ENCODE data around the gene PEG3. TPM values are rescaled to one million over a fixed set of nuclear protein-coding genes. Genes with fewer than 3 reads are reported as not detected.

The PEG3 gene
- total RNA-seq, 1 experiment from 2014 or later, result not detected

DNA sequence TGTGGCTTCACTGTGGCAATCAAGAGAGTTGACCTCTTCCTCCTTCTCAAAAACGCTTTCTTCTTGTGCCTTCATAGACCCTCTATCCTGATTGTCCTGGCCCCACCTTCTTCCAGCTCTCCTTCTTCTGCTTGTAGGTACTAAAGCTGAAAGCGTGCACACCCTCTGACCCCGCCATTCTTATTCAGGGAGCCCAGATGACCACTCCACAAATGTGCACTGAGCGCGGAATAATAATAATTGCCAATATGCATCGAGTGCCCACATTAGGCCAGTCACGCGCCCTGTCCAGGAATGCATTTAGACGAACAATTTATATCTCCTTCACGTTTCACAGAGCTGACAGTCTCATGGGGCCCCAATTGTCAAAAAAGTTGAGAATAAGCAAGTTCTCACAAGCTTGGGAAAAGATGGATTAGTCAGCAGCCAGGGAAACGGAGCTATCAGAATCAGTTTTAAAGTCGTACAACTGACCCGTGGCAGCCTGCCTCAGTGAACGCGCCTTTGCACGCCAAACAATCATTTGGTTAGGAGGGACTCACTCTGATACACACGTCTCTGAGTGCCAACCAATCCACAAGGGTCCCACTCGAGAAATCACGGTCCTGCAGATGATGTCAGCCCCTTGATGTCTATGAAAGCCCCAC is 36.7 kb upstream of the PEG3 start:
- Mint-ChIP-seq H3K9me3 (ENCODE audit: unreplicated experiment) (peaks cover 39% of the 10 kb centered on the region), H3K27me3 (ENCODE audit: insufficient read depth, unreplicated experiment) (no peaks in the 10 kb centered on the region), H3K27ac (ENCODE audit: low read depth, unreplicated experiment) (no peak overlapping the region), H3K4me1 (ENCODE audit: insufficient read depth, unreplicated experiment) (no peaks in the 10 kb centered on the region), H3K36me3 (ENCODE audit: insufficient read depth, unreplicated experiment) (no peaks in the 10 kb centered on the region), H3K4me3 (ENCODE audit: unreplicated experiment) (no peak overlapping the region)
- intact Hi-C loops (cut with micrococcal nuclease), result no loop called here
- DNase-seq (ENCODE audit: unreplicated experiment), result no peak
- CTCF ChIA-PET, result no interaction called here
- POLR2A ChIA-PET, result no interaction called here
- no peak for TF ChIP-seq CTCF (IDR thresholded peaks at IDR 0.05; ENCODE audit: unreplicated experiment)
- BruUV-seq (replicated peaks), result no TSS peak

DNA sequence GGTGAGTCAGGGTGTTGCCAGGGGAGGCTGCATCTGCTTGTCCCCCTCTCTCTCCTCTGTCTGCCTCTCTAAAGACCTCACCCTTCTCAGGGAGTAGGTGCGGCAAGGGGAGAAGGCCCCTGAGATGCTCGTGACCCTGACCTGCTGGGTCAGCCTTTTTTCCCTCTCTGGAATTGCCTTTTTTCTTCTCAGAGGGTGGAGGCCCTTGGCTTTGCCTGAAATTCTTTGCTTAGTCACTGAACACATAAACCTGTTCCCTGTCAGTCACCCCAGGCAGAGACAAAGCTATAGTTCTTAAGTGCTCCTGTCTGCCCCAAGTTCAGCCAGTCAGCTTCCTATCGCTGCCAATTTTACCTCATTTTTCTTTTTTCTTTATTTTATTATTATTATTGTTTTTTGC is 35.2 kb upstream of the PEG3 start:
- ChIA-PET CTCF (interaction anchor here (0.6 kb wide), 1 partner anchor 136 kb away, joined by 3 read pairs; no protein-coding TSS in a partner anchor), POLR2A (no interaction called here)
- intact Hi-C loops (cut with micrococcal nuclease), result no loop called here
- no peaks in the 10 kb centered on the region for H3K4me1 Mint-ChIP-seq (ENCODE audit: insufficient read depth, unreplicated experiment)
- DNase-seq (ENCODE audit: unreplicated experiment), result no peak
- no peak for TF ChIP-seq CTCF (IDR thresholded peaks at IDR 0.05; ENCODE audit: unreplicated experiment)
- no peak overlapping the region for H3K27ac Mint-ChIP-seq (ENCODE audit: low read depth, unreplicated experiment)
- no peaks in the 10 kb centered on the region for H3K36me3 Mint-ChIP-seq (ENCODE audit: insufficient read depth, unreplicated experiment)
- H3K4me3 Mint-ChIP-seq (ENCODE audit: unreplicated experiment), result no peak overlapping the region
- H3K27me3 Mint-ChIP-seq (ENCODE audit: insufficient read depth, unreplicated experiment), result no peaks in the 10 kb centered on the region
- peaks cover 38% of the 10 kb centered on the region for H3K9me3 Mint-ChIP-seq (ENCODE audit: unreplicated experiment)
- no TSS peak for BruUV-seq (replicated peaks)

DNA sequence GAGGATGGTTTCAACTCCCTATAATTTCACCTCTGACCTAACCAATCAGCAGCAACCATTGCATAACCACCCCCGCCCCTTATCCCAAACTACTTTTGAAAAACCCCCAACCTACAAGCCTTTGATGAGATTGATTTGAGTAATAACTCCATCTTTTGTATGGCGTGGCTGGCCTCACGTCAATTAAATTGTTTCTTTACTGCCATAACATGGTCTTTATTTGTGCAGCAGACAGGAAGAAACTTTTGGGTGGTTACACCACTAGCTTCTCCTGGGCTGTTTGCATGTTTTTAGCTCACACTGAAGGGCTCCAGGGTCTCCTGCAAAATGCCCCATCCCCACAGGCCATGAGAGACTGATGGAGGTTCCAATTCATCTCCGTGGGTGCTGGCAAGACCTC is 34.0 kb upstream of the PEG3 start:
- ChIA-PET CTCF (interaction anchor here (0.6 kb wide), 1 partner anchor 864 kb away, joined by 3 read pairs; no protein-coding TSS in a partner anchor), POLR2A (no interaction called here)
- no peak for DNase-seq (ENCODE audit: unreplicated experiment)
- BruUV-seq (replicated peaks), result no TSS peak
- H3K36me3 Mint-ChIP-seq (ENCODE audit: insufficient read depth, unreplicated experiment), result no peaks in the 10 kb centered on the region
- no peaks in the 10 kb centered on the region for H3K27me3 Mint-ChIP-seq (ENCODE audit: insufficient read depth, unreplicated experiment)
- no peak for TF ChIP-seq CTCF (IDR thresholded peaks at IDR 0.05; ENCODE audit: unreplicated experiment)
- intact Hi-C loops (cut with micrococcal nuclease), result no loop called here
- no peak overlapping the region for H3K27ac Mint-ChIP-seq (ENCODE audit: low read depth, unreplicated experiment)
- no peak overlapping the region for H3K4me3 Mint-ChIP-seq (ENCODE audit: unreplicated experiment)
- H3K9me3 Mint-ChIP-seq (ENCODE audit: unreplicated experiment), result peaks cover 47% of the 10 kb centered on the region
- no peaks in the 10 kb centered on the region for H3K4me1 Mint-ChIP-seq (ENCODE audit: insufficient read depth, unreplicated experiment)

DNA sequence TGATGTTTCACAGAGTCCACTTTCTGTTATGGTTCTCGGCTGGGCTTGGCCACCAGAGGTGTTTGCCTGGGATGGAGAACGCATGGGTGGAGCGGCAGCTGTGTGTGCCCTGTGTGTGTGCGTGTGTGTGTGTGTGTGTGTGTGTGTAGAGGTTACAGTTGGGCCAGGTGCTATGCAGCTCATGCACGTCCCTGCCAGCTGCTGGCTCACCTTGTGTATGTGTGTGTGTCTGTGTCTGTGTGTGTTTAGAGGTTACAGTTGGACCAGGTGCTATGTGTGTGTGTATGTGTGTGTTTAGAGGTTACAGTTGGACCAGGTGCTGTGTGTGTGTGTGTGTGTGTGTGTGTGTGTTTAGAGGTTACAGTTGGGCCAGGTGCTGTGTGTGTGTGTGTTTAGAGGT is 33.0 kb upstream of the PEG3 start:
- no peak overlapping the region for H3K4me3 Mint-ChIP-seq (ENCODE audit: unreplicated experiment)
- no peak for TF ChIP-seq CTCF (IDR thresholded peaks at IDR 0.05; ENCODE audit: unreplicated experiment)
- BruUV-seq (replicated peaks), result no TSS peak
- no peak overlapping the region for H3K27ac Mint-ChIP-seq (ENCODE audit: low read depth, unreplicated experiment)
- no peaks in the 10 kb centered on the region for H3K36me3 Mint-ChIP-seq (ENCODE audit: insufficient read depth, unreplicated experiment)
- no peak for DNase-seq (ENCODE audit: unreplicated experiment)
- no peaks in the 10 kb centered on the region for H3K27me3 Mint-ChIP-seq (ENCODE audit: insufficient read depth, unreplicated experiment)
- ChIA-PET CTCF (no interaction called here), POLR2A (no interaction called here)
- intact Hi-C loops (cut with micrococcal nuclease), result no loop called here
- H3K9me3 Mint-ChIP-seq (ENCODE audit: unreplicated experiment), result peaks cover 49% of the 10 kb centered on the region
- H3K4me1 Mint-ChIP-seq (ENCODE audit: insufficient read depth, unreplicated experiment), result no peaks in the 10 kb centered on the region

All from MCF 10A (cell line).